ENCODE data around the gene PPP1R15B.

The PPP1R15B gene

GRCh38 chr1:204420039-204421004, 8.7 kb upstream of the PPP1R15B start:
- no peak for FAIRE-seq
- TF ChIP-seq CTCF (IDR thresholded peaks at IDR 0.05; ENCODE audit: insufficient read depth, missing control alignments), result no peak
- DNase-seq (ENCODE audit: insufficient read length, low spot score), result no peak

- DNase-seq (ENCODE audit: insufficient read length, low spot score), result no peak
- FAIRE-seq, result no peak
- no peak for TF ChIP-seq CTCF (IDR thresholded peaks at IDR 0.05; ENCODE audit: insufficient read depth, missing control alignments)
These were observed 7.4 kb upstream of the PPP1R15B start for GRCh38 chr1:204419064-204419403.

- FAIRE-seq, result no peak
- TF ChIP-seq CTCF (IDR thresholded peaks at IDR 0.05; ENCODE audit: insufficient read depth, missing control alignments), result no peak
- no peak for DNase-seq (ENCODE audit: insufficient read length, low spot score)
These were observed 6.8 kb upstream of the PPP1R15B start for GRCh38 chr1:204418174-204419063.

GRCh38 chr1:204417074-204417997, 5.7 kb upstream of the PPP1R15B start:
- FAIRE-seq, result no peak

GRCh38 chr1:204416589-204417073, 5.0 kb upstream of the PPP1R15B start:
- DNase-seq (ENCODE audit: insufficient read length, low spot score) (no peak), FAIRE-seq (no peak)
- TF ChIP-seq CTCF (IDR thresholded peaks at IDR 0.05; ENCODE audit: insufficient read depth, missing control alignments), result no peak

More at GRCh38 chr1:204417074-204417997, 5.7 kb upstream of the PPP1R15B start:
- no peak for TF ChIP-seq CTCF (IDR thresholded peaks at IDR 0.05; ENCODE audit: insufficient read depth, missing control alignments)
- DNase-seq (ENCODE audit: insufficient read length, low spot score), result no peak

- no peak for FAIRE-seq
- no peak for TF ChIP-seq CTCF (IDR thresholded peaks at IDR 0.05; ENCODE audit: insufficient read depth, missing control alignments)
- DNase-seq (ENCODE audit: insufficient read length, low spot score), result no peak
These were observed 3.7 kb upstream of the PPP1R15B start for GRCh38 chr1:204415351-204415750.
